GM11168 (cell line): ENCODE data around the gene LRRC9.
"Not testable (repeated sequence)": the region's sequence is repeated elsewhere in the genome, so short reads cannot be mapped to it uniquely, and the experiment has no call there.

ENCODE experiments used
- in situ Hi-C: fragments of 300-500 bp; cut with MboI; formaldehyde crosslinking; loops from one replicate; pipeline ENCODE4 v1.12.0; 2022; ENCODE audit warnings: low sequenced_read_pairs; ENCODE audit not compliant: unreplicated experiment

Gene LRRC9

GRCh38 chr14:60097974-60098373 is 178.0 kb downstream of the LRRC9 start:
- in situ Hi-C loops: no loop called here

DNA sequence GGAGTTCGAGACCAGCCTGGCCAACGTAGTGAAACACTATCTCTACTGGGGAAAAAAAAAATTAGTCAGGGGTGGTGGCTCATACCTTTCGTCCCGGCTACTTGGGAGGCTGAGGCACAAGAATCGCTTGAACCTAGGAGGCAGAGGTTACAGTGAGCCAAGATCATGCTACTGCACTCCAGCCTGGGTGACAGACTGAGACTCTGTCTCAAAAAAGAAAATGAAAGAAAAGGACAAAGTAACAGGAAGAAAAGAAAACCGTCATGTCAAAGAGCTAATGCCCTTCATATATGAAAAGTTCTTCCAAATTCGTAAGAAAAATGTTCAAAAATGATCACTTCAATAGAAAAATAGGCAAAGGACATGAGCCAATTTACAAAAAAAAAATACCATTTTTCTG is 179.9 kb downstream of the LRRC9 start:
- in situ Hi-C loops: not testable (repeated sequence)

- in situ Hi-C loops: no loop called here
Measured at GRCh38 chr14:60101786-60102185, 181.8 kb downstream of the LRRC9 start.

DNA sequence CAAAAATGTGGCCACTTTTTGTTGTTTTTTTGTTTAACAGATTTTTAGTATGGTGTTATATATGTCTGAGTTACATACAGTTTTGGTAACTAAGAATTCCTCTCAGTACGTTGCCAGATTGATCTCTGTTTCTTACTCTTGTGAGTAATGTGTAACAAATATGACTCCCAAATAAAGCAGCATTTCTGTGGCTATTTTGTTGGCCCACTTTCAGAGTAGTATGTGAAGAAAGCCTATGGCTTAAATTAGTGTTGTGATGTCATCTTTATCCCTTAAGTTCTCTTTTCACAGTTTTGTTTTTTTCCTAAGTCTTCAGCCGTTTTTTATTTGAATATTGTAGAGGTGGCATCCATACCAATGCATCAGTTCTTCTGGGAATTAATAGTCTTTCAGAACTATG is 182.4 kb downstream of the LRRC9 start:
- in situ Hi-C loops: no loop called here

DNA sequence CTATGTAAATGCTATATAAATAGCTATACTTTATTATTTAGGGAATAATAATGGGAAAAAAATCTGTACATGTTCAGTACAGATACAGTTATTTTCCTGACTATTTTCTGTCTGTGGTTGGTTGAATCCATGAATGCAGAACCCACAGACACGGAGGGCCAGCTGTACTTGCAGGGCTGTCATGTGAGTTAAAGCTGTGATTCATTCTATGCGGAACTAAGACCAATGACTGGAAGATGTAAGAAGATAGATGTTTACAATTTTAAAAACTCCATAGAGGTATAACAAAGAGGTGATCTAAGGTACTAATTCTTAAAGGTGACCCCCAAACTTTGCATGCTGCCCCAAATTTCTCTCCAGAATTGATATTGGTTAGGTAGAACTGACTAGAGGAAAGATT is 186.4 kb downstream of the LRRC9 start:
- in situ Hi-C loops: no loop called here

GRCh38 chr14:60107477-60107876 is 187.5 kb downstream of the LRRC9 start:
- in situ Hi-C loops: no loop called here

DNA sequence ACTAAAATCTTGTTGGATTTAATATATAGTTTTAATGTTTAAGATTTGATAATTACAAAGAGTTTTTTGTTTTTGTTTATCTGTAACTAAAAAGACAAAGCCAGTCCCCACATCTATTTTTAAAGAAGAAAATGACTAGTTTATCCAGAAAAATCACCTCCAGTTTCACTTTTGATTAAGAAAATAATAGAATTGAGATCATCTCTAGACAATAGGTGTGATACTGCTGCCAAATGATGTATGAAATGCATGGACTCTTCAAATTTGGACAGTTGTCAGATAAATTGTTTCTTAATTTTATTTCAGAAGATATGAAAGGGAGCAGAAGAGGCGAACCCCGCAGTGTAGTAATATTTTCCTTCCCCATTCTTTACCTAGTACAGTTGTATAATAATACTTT is 191.8 kb downstream of the LRRC9 start:
- in situ Hi-C loops: no loop called here
